ENCODE results near the gene CRIP2.

Gene CRIP2

DNA sequence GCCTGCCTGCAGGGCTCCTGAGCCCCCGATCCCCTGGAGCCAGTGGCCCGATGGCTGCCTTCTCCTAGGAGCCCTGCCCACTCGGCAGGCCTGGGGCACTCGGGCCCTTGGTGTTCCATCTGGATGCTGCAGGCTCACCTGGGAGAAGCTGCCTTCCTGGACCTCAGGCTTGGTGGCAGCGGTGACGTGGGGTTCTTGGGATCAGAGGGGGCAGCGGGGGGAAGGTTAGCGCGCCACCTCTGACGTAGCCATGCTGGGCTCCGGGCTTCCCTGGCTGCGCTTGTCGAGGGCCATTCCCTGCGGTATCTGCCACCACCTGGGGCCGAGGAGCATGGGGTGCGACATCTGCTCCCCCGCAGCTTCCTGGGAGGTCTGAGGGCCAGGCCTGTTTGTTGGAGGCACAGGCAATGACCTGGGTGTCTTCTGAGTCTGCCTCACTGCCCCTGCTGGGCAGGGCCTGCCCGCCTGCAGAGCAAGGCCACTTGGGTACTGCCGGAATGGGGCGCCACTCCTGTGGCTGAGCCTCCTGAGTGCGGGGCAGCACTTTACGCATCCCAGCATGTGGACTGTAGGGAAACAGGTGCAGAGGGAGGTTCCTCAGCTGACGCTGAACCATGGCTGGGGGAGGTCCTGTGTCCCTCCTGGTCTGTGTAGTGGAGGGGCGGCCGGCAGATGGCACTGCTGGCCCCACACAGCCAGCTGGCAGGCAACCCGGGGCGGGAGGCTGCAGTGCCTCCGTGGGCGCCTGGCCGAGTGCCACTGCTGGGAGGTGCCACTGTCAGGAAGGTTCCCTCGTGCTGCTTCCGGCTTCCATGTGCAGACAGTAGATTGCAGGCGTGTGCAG is 34.7 kb upstream of the CRIP2 start:
- Histone ChIP-seq H3K9me3 (no peaks in the 10 kb centered on the region), H3K27me3 (no peaks in the 10 kb centered on the region)
- intact Hi-C loops (cut with DNase I; ENCODE audit: low total_unique reads), result no loop called here

DNA sequence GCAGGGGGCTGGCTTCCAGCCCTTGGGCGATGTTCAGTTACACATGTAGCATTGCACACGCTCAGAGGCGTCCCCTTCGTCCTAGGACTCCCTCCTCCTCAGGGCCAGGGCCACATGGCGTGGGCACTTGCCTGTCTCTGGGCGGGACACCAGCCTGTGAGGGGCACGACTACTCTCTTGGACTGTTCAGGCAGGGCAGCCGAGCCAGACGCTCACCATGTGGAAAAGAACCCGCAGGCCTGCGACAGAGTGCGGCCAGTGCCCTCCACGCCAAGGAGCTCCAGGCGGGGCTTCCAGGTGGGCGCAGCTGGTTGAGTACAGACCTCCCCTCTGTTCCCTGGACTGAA is 34.1 kb upstream of the CRIP2 start:
- Histone ChIP-seq H3K4me1 (peaks cover 0 to 14% (median 5%) of the 10 kb centered on the region in 4 donors), H3K9me3 (no peaks in the 10 kb centered on the region), H3K36me3 (peaks cover 0 to 48% (median 14%) of the 10 kb centered on the region in 3 donors), H3K27me3 (no peaks in the 10 kb centered on the region), H3K27ac (no peak overlapping the region), H3K4me3 (no peak overlapping the region)
- TF ChIP-seq, protein P1, sequence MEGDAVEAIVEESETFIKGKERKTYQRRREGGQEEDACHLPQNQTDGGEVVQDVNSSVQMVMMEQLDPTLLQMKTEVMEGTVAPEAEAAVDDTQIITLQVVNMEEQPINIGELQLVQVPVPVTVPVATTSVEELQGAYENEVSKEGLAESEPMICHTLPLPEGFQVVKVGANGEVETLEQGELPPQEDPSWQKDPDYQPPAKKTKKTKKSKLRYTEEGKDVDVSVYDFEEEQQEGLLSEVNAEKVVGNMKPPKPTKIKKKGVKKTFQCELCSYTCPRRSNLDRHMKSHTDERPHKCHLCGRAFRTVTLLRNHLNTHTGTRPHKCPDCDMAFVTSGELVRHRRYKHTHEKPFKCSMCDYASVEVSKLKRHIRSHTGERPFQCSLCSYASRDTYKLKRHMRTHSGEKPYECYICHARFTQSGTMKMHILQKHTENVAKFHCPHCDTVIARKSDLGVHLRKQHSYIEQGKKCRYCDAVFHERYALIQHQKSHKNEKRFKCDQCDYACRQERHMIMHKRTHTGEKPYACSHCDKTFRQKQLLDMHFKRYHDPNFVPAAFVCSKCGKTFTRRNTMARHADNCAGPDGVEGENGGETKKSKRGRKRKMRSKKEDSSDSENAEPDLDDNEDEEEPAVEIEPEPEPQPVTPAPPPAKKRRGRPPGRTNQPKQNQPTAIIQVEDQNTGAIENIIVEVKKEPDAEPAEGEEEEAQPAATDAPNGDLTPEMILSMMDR (IDR thresholded peaks at IDR 0.05), result no peak
- intact Hi-C loops (cut with DNase I; ENCODE audit: low total_unique reads), result no loop called here
- no peak for DNase-seq

More for the DNA sequence above, 34.7 kb upstream of the CRIP2 start:
- H3K4me3 ChIP-seq, result no peak overlapping the region
- DNase-seq, result no peak
- peaks cover 0 to 14% (median 5%) of the 10 kb centered on the region in 4 donors for H3K4me1 ChIP-seq
- H3K27ac ChIP-seq, result no peak overlapping the region
- TF ChIP-seq, protein P1 (IDR thresholded peaks at IDR 0.05), result no peak
- H3K36me3 ChIP-seq, result peaks cover 0 to 46% (median 14%) of the 10 kb centered on the region in 3 donors

DNA sequence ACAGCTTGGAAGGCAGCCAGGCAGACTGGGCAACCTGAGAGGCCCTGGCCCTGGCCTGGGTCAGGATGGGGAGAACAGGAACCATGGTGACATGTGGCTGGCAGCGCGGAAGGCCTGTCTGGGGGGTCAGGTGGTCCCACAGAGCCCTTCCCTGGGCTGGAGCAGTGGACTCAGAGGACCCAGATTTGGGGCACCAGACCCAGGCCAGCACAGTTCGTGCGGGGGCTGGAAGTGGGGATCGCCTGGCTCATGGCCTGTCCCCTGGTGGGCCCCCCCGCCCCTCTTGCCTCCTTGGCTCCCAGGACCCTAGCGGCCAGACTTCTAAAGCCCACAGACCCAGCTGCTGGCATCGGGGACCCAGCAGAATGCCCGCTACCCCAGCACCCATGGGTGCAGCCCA is 33.6 kb upstream of the CRIP2 start:
- no peak overlapping the region for H3K27ac ChIP-seq
- TF ChIP-seq, protein P1 (IDR thresholded peaks at IDR 0.05), result no peak
- no peak for DNase-seq
- intact Hi-C loops (cut with DNase I; ENCODE audit: low total_unique reads), result no loop called here
- peaks cover 0 to 52% (median 14%) of the 10 kb centered on the region in 3 donors for H3K36me3 ChIP-seq
- H3K9me3 ChIP-seq, result no peaks in the 10 kb centered on the region
- H3K27me3 ChIP-seq, result no peaks in the 10 kb centered on the region
- no peak overlapping the region for H3K4me3 ChIP-seq
- H3K4me1 ChIP-seq, result peaks cover 0 to 14% (median 4%) of the 10 kb centered on the region in 4 donors

DNA sequence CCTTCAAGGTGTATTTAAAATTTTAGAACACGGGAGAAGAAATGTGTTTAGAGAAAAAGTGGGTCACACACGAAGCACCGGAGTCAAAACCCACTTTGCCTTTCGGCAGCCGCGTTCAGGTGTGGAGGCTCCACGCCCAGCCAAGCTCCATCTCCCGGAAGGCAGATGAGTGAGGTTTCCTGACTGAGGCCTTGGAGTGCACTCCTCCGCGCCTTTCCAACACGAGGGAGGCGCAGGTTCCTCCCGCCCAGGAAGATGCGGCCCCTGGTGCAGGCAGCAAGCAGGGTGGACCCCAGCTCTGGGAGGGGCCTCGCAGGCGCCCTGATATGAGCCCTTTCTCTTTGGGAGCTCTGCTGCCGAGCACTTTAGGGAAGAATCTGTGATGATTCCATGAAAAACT is 32.5 kb upstream of the CRIP2 start:
- intact Hi-C loops (cut with DNase I; ENCODE audit: low total_unique reads), result no loop called here
- Histone ChIP-seq H3K27me3 (no peaks in the 10 kb centered on the region), H3K36me3 (peaks cover 0 to 60% (median 14%) of the 10 kb centered on the region in 3 donors)

DNA sequence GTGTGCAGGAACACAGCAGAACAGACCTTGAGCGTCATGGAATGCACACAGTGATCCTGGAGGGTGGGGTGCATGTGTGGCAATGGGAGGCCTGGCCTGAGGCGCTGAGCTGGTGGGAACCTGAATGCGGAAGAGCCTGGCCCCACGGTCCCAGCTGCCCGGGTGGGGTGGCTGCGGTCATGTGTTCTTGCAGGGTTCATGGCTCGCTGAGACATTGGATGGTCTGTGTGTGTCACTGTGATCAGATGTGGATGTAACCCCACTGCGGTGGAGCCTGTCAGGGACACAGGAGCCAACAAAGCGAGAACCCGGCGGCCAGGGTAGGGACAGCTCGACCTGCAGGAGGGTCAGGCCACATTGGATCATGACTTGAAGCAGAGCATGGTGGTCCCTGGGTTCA is 31.8 kb upstream of the CRIP2 start:
- no peak overlapping the region for H3K27ac ChIP-seq
- H3K36me3 ChIP-seq, result peaks cover 0 to 55% (median 14%) of the 10 kb centered on the region in 3 donors
- intact Hi-C loops (cut with DNase I; ENCODE audit: low total_unique reads), result no loop called here
- H3K27me3 ChIP-seq, result no peaks in the 10 kb centered on the region
- TF ChIP-seq, protein P1 (IDR thresholded peaks at IDR 0.05), result no peak
- H3K9me3 ChIP-seq, result no peaks in the 10 kb centered on the region
- peaks cover 0 to 8% (median under 1%) of the 10 kb centered on the region in 4 donors for H3K4me1 ChIP-seq
- DNase-seq, result no peak
- H3K4me3 ChIP-seq, result no peak overlapping the region

More for the DNA sequence above, 32.5 kb upstream of the CRIP2 start:
- no peak for DNase-seq
- Histone ChIP-seq H3K27ac (no peak overlapping the region), H3K4me3 (no peak overlapping the region), H3K4me1 (peaks cover 0 to 14% (median 0%) of the 10 kb centered on the region in 4 donors), H3K9me3 (no peaks in the 10 kb centered on the region)
- TF ChIP-seq, protein P1 (IDR thresholded peaks at IDR 0.05), result no peak

All from tibial artery (tissue), 4 donors.